PC-9 (cell line): ENCODE data around the gene ST8SIA1.
"Not testable (repeated sequence)": the region's sequence is repeated elsewhere in the genome, so short reads cannot be mapped to it uniquely, and the experiment has no call there.

Source experiments
- EZH2 ChIP-seq: fragments of 200-600 bp; sonication (generic); IDR thresholded peaks from 2 replicates; pipeline ENCODE4 v1.8.0; 2017; ENCODE audit warnings: antibody characterized with exemption, low read depth
- TF ChIP-seq, protein P1 (sequence below): fragments of 200-600 bp; sonication (generic); conservative IDR thresholded peaks from 2 replicates; pipeline ENCODE4 v1.6.1; 2017; ENCODE audit warnings: mixed run types, antibody characterized with exemption, mild to moderate bottlenecking, moderate library complexity

DNA sequence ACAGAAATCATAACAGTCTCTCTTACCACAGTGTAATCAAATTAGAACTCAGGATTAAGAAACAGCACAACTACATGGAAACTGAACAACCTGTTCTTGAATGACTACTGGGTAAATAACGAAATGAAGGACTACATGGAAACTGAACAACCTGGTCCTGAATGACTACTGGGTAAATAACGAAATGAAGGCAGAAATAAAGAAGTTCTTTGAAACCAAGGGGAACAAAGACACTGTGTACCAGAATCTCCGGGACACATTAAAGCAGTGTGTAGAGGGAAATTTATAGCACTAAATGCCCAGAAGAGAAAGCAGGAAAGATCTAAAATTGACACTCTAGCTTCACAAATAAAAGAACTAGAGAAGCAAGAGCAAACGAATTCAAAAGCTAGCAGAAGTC is 185.2 kb downstream of the ST8SIA1 start:
- TF ChIP-seq, protein P1, sequence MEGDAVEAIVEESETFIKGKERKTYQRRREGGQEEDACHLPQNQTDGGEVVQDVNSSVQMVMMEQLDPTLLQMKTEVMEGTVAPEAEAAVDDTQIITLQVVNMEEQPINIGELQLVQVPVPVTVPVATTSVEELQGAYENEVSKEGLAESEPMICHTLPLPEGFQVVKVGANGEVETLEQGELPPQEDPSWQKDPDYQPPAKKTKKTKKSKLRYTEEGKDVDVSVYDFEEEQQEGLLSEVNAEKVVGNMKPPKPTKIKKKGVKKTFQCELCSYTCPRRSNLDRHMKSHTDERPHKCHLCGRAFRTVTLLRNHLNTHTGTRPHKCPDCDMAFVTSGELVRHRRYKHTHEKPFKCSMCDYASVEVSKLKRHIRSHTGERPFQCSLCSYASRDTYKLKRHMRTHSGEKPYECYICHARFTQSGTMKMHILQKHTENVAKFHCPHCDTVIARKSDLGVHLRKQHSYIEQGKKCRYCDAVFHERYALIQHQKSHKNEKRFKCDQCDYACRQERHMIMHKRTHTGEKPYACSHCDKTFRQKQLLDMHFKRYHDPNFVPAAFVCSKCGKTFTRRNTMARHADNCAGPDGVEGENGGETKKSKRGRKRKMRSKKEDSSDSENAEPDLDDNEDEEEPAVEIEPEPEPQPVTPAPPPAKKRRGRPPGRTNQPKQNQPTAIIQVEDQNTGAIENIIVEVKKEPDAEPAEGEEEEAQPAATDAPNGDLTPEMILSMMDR = not testable (repeated sequence)
- TF ChIP-seq EZH2 = not testable (repeated sequence)
